Esophagus muscularis mucosa (tissue), 3 donors: ENCODE measurements around the gene CPSF4.

Source experiments
- CTCF ChIP-seq, 3 experiments: fragments of 200-600 bp in 2 of 3; fragments of 450-650 bp in 1 of 3; sonication (generic) in 2 of 3; IDR thresholded peaks; one replicate each; pipeline ENCODE4 v1.5.1; 2017 to 2019; ENCODE audit warnings: antibody characterized with exemption in 3 of 3, mild to moderate bottlenecking in 2 of 3, moderate library complexity in 1 of 3
- POLR2A ChIP-seq: fragments of 450-650 bp; IDR thresholded peaks from one replicate; pipeline ENCODE4 v1.6.1; 2017; ENCODE audit warnings: antibody characterized with exemption, moderate library complexity, mild to moderate bottlenecking, low read depth

GRCh38 chr7:99393355-99394187, 45.2 kb upstream of the CPSF4 start:
- TF ChIP-seq CTCF (IDR thresholded peaks at IDR 0.05) (no peak), POLR2A (no peak)
